CD14-positive monocyte (primary cell): Measurements from ENCODE around the gene HLA-DQB2. TPM values are rescaled to one million over a fixed set of nuclear protein-coding genes. Genes with fewer than 3 reads are reported as not detected.

Experiments used
- DNase-seq, 3 donors: peaks; one replicate each; pipeline ENCODE4 v3.0.0-alpha.2; 2011 to 2022
- H2AFZ ChIP-seq: 2 replicates; pipeline ENCODE4 v1.6.0; 2012; ENCODE audit warnings: mild to moderate bottlenecking, low read depth, low read length, inconsistent platforms; ENCODE audit not compliant: insufficient read depth, poor library complexity, severe bottlenecking
- H3K27ac ChIP-seq, 2 donors: 1 replicate in 1 of 2; 2 replicates in 1 of 2; pipeline ENCODE4 v1.5.1; 2012 to 2013; ENCODE audit warnings: low read length in 2 of 2, control low read depth in 1 of 2, inconsistent platforms in 1 of 2, low read depth in 1 of 2, mild to moderate bottlenecking in 1 of 2
- H3K27me3 ChIP-seq, 2 donors: one replicate each; pipeline versions ENCODE4 v1.6.0 to v1.6.1; 2011 to 2013; ENCODE audit warnings: low read length in 2 of 2; ENCODE audit not compliant: control insufficient read depth in 2 of 2, insufficient read depth in 2 of 2
- H3K36me3 ChIP-seq, 2 donors: replicated peaks in 1 of 2; 1 replicate in 1 of 2; 2 replicates in 1 of 2; pipeline versions ENCODE4 v1.5.1 to v1.6.1; 2012 to 2013; ENCODE audit warnings: low read length in 2 of 2, control low read depth in 1 of 2, inconsistent platforms in 1 of 2, mild to moderate bottlenecking in 1 of 2; ENCODE audit not compliant: insufficient read depth in 2 of 2, control insufficient read depth in 1 of 2
- H3K4me1 ChIP-seq, 2 donors: 1 replicate in 1 of 2; 2 replicates in 1 of 2; pipeline versions ENCODE4 v1.5.1 to v1.6.1; 2012 to 2013; ENCODE audit warnings: low read length in 2 of 2, control low read depth in 1 of 2, inconsistent platforms in 1 of 2, mild to moderate bottlenecking in 1 of 2, moderate library complexity in 1 of 2; ENCODE audit not compliant: insufficient read depth in 2 of 2, control insufficient read depth in 1 of 2
- H3K4me2 ChIP-seq: replicated peaks from 2 replicates; pipeline ENCODE3; 2012; ENCODE audit warnings: low read length, moderate library complexity, mild to moderate bottlenecking; ENCODE audit not compliant: poor library complexity, severe bottlenecking; ENCODE audit errors: extremely low read depth
- H3K4me3 ChIP-seq, 3 experiments: fragments of 200-600 bp in 1 of 3; sonication (generic) in 1 of 3; replicated peaks in 1 of 3; 1 replicate in 2 of 3; 2 replicates in 1 of 3; pipeline ENCODE4 v1.5.1; 2011 to 2013; ENCODE audit warnings: low read length in 3 of 3, mild to moderate bottlenecking in 3 of 3, control low read depth in 2 of 3, low read depth in 2 of 3, inconsistent platforms in 1 of 3, moderate library complexity in 1 of 3
- H3K79me2 ChIP-seq: 2 replicates; pipeline ENCODE4 v1.6.0; 2012; ENCODE audit warnings: mild to moderate bottlenecking, control low read depth, inconsistent platforms, low read length, moderate library complexity; ENCODE audit not compliant: insufficient read depth
- H3K9ac ChIP-seq: 2 replicates; pipeline ENCODE4 v1.6.0; 2017; ENCODE audit warnings: low read length, mild to moderate bottlenecking; ENCODE audit not compliant: insufficient read depth, poor library complexity, severe bottlenecking
- H3K9me3 ChIP-seq, 2 donors: replicated peaks in 1 of 2; 1 replicate in 1 of 2; 2 replicates in 1 of 2; pipeline versions ENCODE4 v1.5.1 to v1.6.1; 2012 to 2013; ENCODE audit warnings: low read length in 2 of 2, control low read depth in 1 of 2; ENCODE audit not compliant: control insufficient read depth in 1 of 2, insufficient read depth in 1 of 2
- H4K20me1 ChIP-seq: 2 replicates; pipeline ENCODE4 v1.6.0; 2012; ENCODE audit warnings: mild to moderate bottlenecking, low read length, control low read depth, moderate library complexity; ENCODE audit not compliant: insufficient read depth
- H3K27ac Mint-ChIP-seq, 7 donors: one replicate each; pipeline ENCODE4 v1.8.0; 2020; ENCODE audit warnings: mild to moderate bottlenecking in 7 of 7, mixed read lengths in 7 of 7, moderate library complexity in 6 of 7, inconsistent platforms in 2 of 7
- H3K27me3 Mint-ChIP-seq, 3 donors: one replicate each; pipeline ENCODE4 v1.8.0; 2021 to 2022; ENCODE audit warnings: low read depth in 3 of 3, mild to moderate bottlenecking in 3 of 3, mixed read lengths in 3 of 3, moderate library complexity in 3 of 3, inconsistent platforms in 1 of 3
- H3K36me3 Mint-ChIP-seq, 2 donors: one replicate each; pipeline ENCODE4 v1.8.0; 2020; ENCODE audit warnings: mixed read lengths in 2 of 2, inconsistent platforms in 1 of 2, mild to moderate bottlenecking in 1 of 2
- H3K4me1 Mint-ChIP-seq: one replicate; pipeline ENCODE4 v1.8.0; 2020; ENCODE audit warnings: mild to moderate bottlenecking, mixed read lengths
- H3K4me3 Mint-ChIP-seq, 2 donors: one replicate each; pipeline ENCODE4 v1.8.0; 2020; ENCODE audit warnings: mild to moderate bottlenecking in 2 of 2, mixed read lengths in 2 of 2, moderate library complexity in 1 of 2
- H3K9me3 Mint-ChIP-seq, 7 donors: one replicate each; pipeline ENCODE4 v1.8.0; 2020 to 2022; ENCODE audit warnings: mixed read lengths in 7 of 7, mild to moderate bottlenecking in 6 of 7, moderate library complexity in 6 of 7, inconsistent platforms in 2 of 7
- CTCF ChIP-seq: fragments of 200-600 bp; IDR thresholded peaks from one replicate; pipeline ENCODE4 v1.8.0; 2022; ENCODE audit warnings: antibody characterized with exemption, mild to moderate bottlenecking
- WGBS: methylation state at CpG from one replicate; pipeline ENCODE4 v1.1.5; 2013; ENCODE audit warnings: missing lambda C conversion rate; ENCODE audit not compliant: insufficient coverage; 5-methylcytosine and 5-hydroxymethylcytosine counted together
- intact Hi-C, 2 donors: fragments of 100-400 bp; cut with micrococcal nuclease; formaldehyde crosslinking; loops; one replicate each; pipeline versions ENCODE4 v1.15.0 to v1.15.1; 2023
- polyA plus RNA-seq, 3 donors: library from polyadenylated mRNA; depleted of rRNA in 1 of 3; unstranded in 2 of 3; stranded (reverse) in 1 of 3; fragments of 300-500 nt in 2 of 3; fragments of >200 nt in 1 of 3; fragmentation: Illumina TruSeq in 2 of 3; gene quantifications; 1 replicate in 2 of 3; 2 replicates in 1 of 3; pipeline ENCODE4 v1.2.3, GENCODE V29; 2012 to 2021

Gene HLA-DQB2
- polyA plus RNA-seq, 3 donors, result 4.4 to 37.5 TPM; not detected in 1

GRCh38 chr6:32764048-32764447 lies 716 bp upstream of the HLA-DQB2 start:
- Histone ChIP-seq H3K27me3 (peaks cover 4 to 30% of the 10 kb centered on the region in 2 donors), H4K20me1 (no peaks in the 10 kb centered on the region), H3K4me1 (peaks cover 4 to 19% of the 10 kb centered on the region in 2 donors), H3K9ac (no peak overlapping the region), H3K36me3 (peaks cover 0 to under 1% of the 10 kb centered on the region in 2 donors), H3K4me2 (no peak overlapping the region), H3K79me2 (no peaks in the 10 kb centered on the region), H3K27ac (no peak overlapping the region), H2AFZ (no peak overlapping the region), H3K4me3 (no peak overlapping the region), H3K9me3 (no peaks in the 10 kb centered on the region)
- no CpG with 5 or more reads among the region's 1 CpG for WGBS
- peak overlapping the region in 1 of 7 donors; percentile 68 for H3K27ac Mint-ChIP-seq
- DNase-seq, result peak in 1 of 3 donors; percentile 5
- peaks cover 20% of the 10 kb centered on the region for H3K4me1 Mint-ChIP-seq
- intact Hi-C loops, result no loop called here
- TF ChIP-seq CTCF, result no peak
- peaks cover 23 to 37% (median 23%) of the 10 kb centered on the region in 3 donors for H3K27me3 Mint-ChIP-seq
- H3K4me3 Mint-ChIP-seq, result no peak overlapping the region
- peaks cover 0 to 3% of the 10 kb centered on the region in 2 donors for H3K36me3 Mint-ChIP-seq
- peaks cover 0 to 3% (median 0%) of the 10 kb centered on the region in 7 donors for H3K9me3 Mint-ChIP-seq

- H3K4me3 Mint-ChIP-seq, result peak overlapping the region in 1 of 2 donors; percentile 62
- H3K27me3 ChIP-seq, result peaks cover 0 to 17% of the 10 kb centered on the region in 2 donors
- H3K27ac Mint-ChIP-seq, result peak overlapping the region in 1 of 7 donors; percentile 15
- 51% methylated on average over 40 of the region's 40 CpGs for WGBS
- H3K27ac ChIP-seq, result no peak overlapping the region
- H2AFZ ChIP-seq, result no peak overlapping the region
- H3K9me3 ChIP-seq, result no peaks in the 10 kb centered on the region
- no peaks in the 10 kb centered on the region for H4K20me1 ChIP-seq
- H3K27me3 Mint-ChIP-seq, result peaks cover 15 to 26% (median 25%) of the 10 kb centered on the region in 3 donors
- H3K36me3 Mint-ChIP-seq, result peaks cover 0 to 8% of the 10 kb centered on the region in 2 donors
- peaks cover 4 to 19% of the 10 kb centered on the region in 2 donors for H3K4me1 ChIP-seq
- no peak for TF ChIP-seq CTCF
- peaks cover 20% of the 10 kb centered on the region for H3K4me1 Mint-ChIP-seq
- no peak overlapping the region for H3K9ac ChIP-seq
- H3K4me2 ChIP-seq, result no peak overlapping the region
- no peak overlapping the region for H3K4me3 ChIP-seq
- intact Hi-C loops, result no loop called here
- no peaks in the 10 kb centered on the region for H3K79me2 ChIP-seq
- peaks cover 0 to 3% (median 0%) of the 10 kb centered on the region in 7 donors for H3K9me3 Mint-ChIP-seq
- no peak for DNase-seq
- H3K36me3 ChIP-seq, result peaks cover 0 to 4% of the 10 kb centered on the region in 2 donors
Measured at GRCh38 chr6:32761548-32761947, 1.8 kb downstream of the HLA-DQB2 start.
